IPS-15b (cell line): Measurements from ENCODE around the gene CIB4.

Experiments used
- H3K27me3 ChIP-seq: one replicate; pipeline ENCODE4 v1.6.1; 2013; ENCODE audit warnings: low read length; ENCODE audit not compliant: control insufficient read depth, insufficient read depth
- H3K36me3 ChIP-seq: one replicate; pipeline ENCODE4 v1.6.1; 2013; ENCODE audit warnings: low read length; ENCODE audit not compliant: control insufficient read depth, insufficient read depth
- H3K4me1 ChIP-seq: one replicate; pipeline ENCODE4 v1.6.1; 2013; ENCODE audit warnings: mild to moderate bottlenecking, low read length; ENCODE audit not compliant: control insufficient read depth, insufficient read depth
- H3K4me3 ChIP-seq: one replicate; pipeline ENCODE4 v1.5.1; 2013; ENCODE audit warnings: low read depth, low read length
- H3K9ac ChIP-seq: one replicate; pipeline ENCODE4 v1.6.1; 2013; ENCODE audit warnings: low read depth, mild to moderate bottlenecking, low read length
- H3K9me3 ChIP-seq: one replicate; pipeline ENCODE4 v1.6.1; 2013; ENCODE audit warnings: mild to moderate bottlenecking, low read length; ENCODE audit not compliant: control insufficient read depth, insufficient read depth

The CIB4 gene

GRCh38 chr2:26649992-26650712, 9.0 kb upstream of the CIB4 start:
- no peak overlapping the region for H3K4me3 ChIP-seq
- no peak overlapping the region for H3K9ac ChIP-seq
- H3K36me3 ChIP-seq, result no peaks in the 10 kb centered on the region
- no peaks in the 10 kb centered on the region for H3K9me3 ChIP-seq
- H3K4me1 ChIP-seq, result peaks cover 6% of the 10 kb centered on the region
- H3K27me3 ChIP-seq, result no peaks in the 10 kb centered on the region

GRCh38 chr2:26649322-26649721, 8.2 kb upstream of the CIB4 start:
- H3K4me3 ChIP-seq, result no peak overlapping the region
- H3K9me3 ChIP-seq, result no peaks in the 10 kb centered on the region
- H3K9ac ChIP-seq, result no peak overlapping the region
- no peaks in the 10 kb centered on the region for H3K36me3 ChIP-seq
- no peaks in the 10 kb centered on the region for H3K27me3 ChIP-seq
- H3K4me1 ChIP-seq, result peaks cover under 1% of the 10 kb centered on the region

GRCh38 chr2:26648516-26648915, 7.3 kb upstream of the CIB4 start:
- no peaks in the 10 kb centered on the region for H3K9me3 ChIP-seq
- H3K36me3 ChIP-seq, result no peaks in the 10 kb centered on the region
- no peak overlapping the region for H3K9ac ChIP-seq
- H3K27me3 ChIP-seq, result no peaks in the 10 kb centered on the region
- H3K4me1 ChIP-seq, result no peaks in the 10 kb centered on the region
- no peak overlapping the region for H3K4me3 ChIP-seq

- Histone ChIP-seq H3K9ac (no peak overlapping the region), H3K27me3 (no peaks in the 10 kb centered on the region), H3K4me3 (no peak overlapping the region), H3K4me1 (no peaks in the 10 kb centered on the region), H3K36me3 (no peaks in the 10 kb centered on the region), H3K9me3 (no peaks in the 10 kb centered on the region)
Measured at GRCh38 chr2:26647981-26648380, 6.8 kb upstream of the CIB4 start.

GRCh38 chr2:26646986-26647672, 6.0 kb upstream of the CIB4 start:
- Histone ChIP-seq H3K9me3 (no peaks in the 10 kb centered on the region), H3K27me3 (no peaks in the 10 kb centered on the region), H3K9ac (no peak overlapping the region), H3K4me3 (no peak overlapping the region), H3K4me1 (no peaks in the 10 kb centered on the region), H3K36me3 (no peaks in the 10 kb centered on the region)

GRCh38 chr2:26645762-26646161, 4.6 kb upstream of the CIB4 start:
- no peak overlapping the region for H3K9ac ChIP-seq
- H3K27me3 ChIP-seq, result no peaks in the 10 kb centered on the region
- H3K4me1 ChIP-seq, result no peaks in the 10 kb centered on the region
- H3K36me3 ChIP-seq, result no peaks in the 10 kb centered on the region
- H3K9me3 ChIP-seq, result no peaks in the 10 kb centered on the region
- H3K4me3 ChIP-seq, result no peak overlapping the region

GRCh38 chr2:26644188-26644835, 3.1 kb upstream of the CIB4 start:
- H3K27me3 ChIP-seq, result no peaks in the 10 kb centered on the region
- no peaks in the 10 kb centered on the region for H3K36me3 ChIP-seq
- no peak overlapping the region for H3K4me3 ChIP-seq

GRCh38 chr2:26642429-26642828, 1.3 kb upstream of the CIB4 start:
- Histone ChIP-seq H3K4me1 (no peaks in the 10 kb centered on the region), H3K9me3 (no peaks in the 10 kb centered on the region), H3K27me3 (no peaks in the 10 kb centered on the region), H3K4me3 (no peak overlapping the region), H3K9ac (peak overlapping the region; percentile 37), H3K36me3 (no peaks in the 10 kb centered on the region)

More at GRCh38 chr2:26644188-26644835, 3.1 kb upstream of the CIB4 start:
- Histone ChIP-seq H3K9ac (no peak overlapping the region), H3K9me3 (no peaks in the 10 kb centered on the region), H3K4me1 (no peaks in the 10 kb centered on the region)

GRCh38 chr2:26640331-26640745, 828 bp downstream of the CIB4 start:
- Histone ChIP-seq H3K27me3 (no peaks in the 10 kb centered on the region), H3K36me3 (no peaks in the 10 kb centered on the region), H3K9me3 (no peaks in the 10 kb centered on the region), H3K9ac (no peak overlapping the region), H3K4me1 (no peaks in the 10 kb centered on the region), H3K4me3 (no peak overlapping the region)

GRCh38 chr2:26639685-26640243, 1.4 kb downstream of the CIB4 start:
- Histone ChIP-seq H3K4me3 (no peak overlapping the region), H3K27me3 (no peaks in the 10 kb centered on the region), H3K4me1 (no peaks in the 10 kb centered on the region), H3K36me3 (no peaks in the 10 kb centered on the region), H3K9me3 (no peaks in the 10 kb centered on the region), H3K9ac (no peak overlapping the region)

- H3K4me1 ChIP-seq, result no peaks in the 10 kb centered on the region
- no peaks in the 10 kb centered on the region for H3K36me3 ChIP-seq
- no peaks in the 10 kb centered on the region for H3K9me3 ChIP-seq
- no peaks in the 10 kb centered on the region for H3K27me3 ChIP-seq
- no peak overlapping the region for H3K4me3 ChIP-seq
- no peak overlapping the region for H3K9ac ChIP-seq
Measured at GRCh38 chr2:26637811-26638310, 3.3 kb downstream of the CIB4 start.
